ELR (cell line): ENCODE data around the gene PIAS4.

Experiments used
- DNase-seq: peaks from one replicate; pipeline ENCODE4 v3.0.0-alpha.2; 2015; ENCODE audit warnings: low read depth

PIAS4 gene

DNA sequence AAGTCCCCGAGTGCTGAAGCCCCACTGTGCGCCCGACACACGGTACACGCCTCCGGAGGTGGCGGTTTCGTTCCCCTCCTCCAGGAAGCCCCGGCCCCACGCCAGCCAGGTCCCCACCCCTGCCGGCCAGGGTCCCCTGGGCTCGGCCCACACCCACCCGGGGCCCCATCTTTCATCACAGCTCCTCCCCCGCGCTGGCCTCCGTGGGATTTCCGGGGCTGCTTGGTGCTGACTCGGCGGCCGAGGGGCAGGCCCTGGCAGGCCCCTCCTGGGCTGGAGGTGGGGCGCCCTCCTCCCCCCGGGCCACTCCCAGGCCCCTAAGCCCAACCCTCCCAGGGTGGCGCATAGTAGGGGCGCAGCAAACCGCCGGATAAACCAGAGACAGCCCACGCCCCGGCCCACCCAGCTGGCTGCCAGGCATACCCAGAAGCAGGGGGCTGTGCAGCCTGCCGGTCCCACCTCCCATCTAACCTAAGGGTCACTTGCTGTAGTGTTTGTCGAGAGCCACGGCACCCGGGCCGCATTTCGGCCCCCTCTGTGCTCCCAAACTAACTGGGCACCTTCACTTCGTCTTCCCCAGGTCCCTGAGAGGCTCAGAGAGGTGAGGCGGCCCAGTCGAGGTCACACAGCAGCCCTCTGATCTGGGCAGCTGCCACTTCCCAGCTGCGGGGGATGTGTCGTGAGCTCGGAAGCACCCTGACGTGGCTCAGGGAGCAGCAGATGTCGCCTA, 52.5 kb downstream of the PIAS4 start:
- DNase-seq = no peak

DNA sequence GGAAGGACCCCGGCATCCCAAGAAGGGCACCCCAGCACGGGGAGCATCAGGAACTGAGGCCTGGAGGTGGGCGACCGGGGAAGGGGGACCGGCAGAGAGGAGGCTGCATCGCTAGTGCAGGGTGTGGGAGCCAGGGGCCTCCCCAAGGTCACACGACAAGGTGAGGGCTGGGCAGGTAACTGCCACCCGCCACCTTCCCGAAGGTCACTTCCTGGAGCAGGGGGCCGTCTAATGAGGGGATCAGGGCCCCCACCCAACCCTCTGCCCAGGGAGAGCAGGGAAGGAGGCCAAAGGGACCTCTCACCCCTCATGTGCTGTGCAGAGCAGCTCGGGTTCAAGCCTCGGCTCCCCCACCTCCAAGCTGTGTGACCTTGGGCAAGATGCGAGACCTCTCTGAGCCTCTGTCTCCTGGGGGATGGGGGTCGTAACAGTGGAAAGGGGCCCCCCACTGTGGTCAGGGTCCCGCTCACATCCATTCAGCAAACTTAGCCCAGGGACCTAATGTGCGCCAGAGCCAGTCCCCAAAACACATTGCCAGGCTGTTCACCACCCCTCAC, 53.2 kb downstream of the PIAS4 start:
- DNase-seq = no peak

DNA sequence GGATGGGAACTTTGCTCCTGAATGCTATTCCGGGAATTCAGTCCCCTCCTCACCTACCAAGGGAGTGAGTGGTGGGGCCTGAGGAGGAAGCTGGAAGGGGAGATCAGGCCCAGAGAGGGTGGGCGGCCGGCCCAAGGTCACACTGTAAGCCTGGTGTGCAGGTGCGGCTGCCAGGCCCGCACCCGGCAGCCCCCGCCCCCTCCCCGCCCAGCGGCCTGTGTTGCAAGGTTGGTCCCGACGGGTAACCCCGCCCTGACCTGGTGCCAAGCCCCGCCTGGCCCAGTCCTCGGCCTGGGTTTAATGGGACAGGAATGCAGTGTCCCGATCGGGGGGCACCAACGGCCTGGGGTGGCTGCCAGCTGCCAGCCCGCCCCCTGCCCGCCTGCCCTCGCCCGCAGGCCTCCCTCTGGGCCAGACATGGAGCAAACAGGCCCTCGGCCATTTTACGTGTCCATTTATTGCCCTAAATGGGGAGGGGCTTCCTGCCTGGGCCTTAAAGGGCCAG, 53.7 kb downstream of the PIAS4 start:
- no peak for DNase-seq

DNA sequence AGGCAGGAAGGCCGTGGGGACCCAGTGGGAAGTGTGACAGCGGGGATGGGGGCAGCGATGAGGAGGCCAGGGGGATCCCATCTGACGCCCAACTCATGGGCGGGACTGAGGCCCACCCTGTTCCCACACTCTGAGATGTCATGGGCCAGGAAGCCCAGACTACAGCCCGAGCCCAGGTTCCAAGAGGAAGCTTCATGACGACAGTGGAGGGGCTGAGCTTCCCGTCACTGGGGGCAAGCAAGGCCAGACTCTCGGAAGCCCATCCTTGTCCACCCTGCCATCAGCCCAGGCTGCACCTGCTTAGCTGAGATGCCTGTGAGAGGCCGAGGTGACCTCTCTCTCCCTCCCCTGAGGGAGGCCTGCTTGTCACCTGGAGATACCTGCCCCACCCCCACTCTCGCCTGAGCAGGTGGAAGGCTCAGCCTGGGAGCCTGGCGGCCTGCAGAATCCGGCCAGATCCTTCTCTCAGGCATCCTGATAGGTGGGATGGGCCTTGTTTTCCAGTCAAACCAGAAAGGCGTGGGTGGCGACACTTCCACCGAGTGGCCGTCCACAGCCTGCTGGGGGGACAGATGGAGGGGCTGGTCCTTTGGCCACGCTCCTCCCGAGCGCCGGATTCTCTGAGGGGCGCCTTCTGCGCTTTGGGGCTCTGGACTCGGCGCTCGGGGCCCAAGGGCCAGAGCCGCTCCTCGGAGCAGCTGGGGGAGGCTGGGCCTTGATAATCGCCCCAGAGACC, 54.3 kb downstream of the PIAS4 start:
- no peak for DNase-seq

DNA sequence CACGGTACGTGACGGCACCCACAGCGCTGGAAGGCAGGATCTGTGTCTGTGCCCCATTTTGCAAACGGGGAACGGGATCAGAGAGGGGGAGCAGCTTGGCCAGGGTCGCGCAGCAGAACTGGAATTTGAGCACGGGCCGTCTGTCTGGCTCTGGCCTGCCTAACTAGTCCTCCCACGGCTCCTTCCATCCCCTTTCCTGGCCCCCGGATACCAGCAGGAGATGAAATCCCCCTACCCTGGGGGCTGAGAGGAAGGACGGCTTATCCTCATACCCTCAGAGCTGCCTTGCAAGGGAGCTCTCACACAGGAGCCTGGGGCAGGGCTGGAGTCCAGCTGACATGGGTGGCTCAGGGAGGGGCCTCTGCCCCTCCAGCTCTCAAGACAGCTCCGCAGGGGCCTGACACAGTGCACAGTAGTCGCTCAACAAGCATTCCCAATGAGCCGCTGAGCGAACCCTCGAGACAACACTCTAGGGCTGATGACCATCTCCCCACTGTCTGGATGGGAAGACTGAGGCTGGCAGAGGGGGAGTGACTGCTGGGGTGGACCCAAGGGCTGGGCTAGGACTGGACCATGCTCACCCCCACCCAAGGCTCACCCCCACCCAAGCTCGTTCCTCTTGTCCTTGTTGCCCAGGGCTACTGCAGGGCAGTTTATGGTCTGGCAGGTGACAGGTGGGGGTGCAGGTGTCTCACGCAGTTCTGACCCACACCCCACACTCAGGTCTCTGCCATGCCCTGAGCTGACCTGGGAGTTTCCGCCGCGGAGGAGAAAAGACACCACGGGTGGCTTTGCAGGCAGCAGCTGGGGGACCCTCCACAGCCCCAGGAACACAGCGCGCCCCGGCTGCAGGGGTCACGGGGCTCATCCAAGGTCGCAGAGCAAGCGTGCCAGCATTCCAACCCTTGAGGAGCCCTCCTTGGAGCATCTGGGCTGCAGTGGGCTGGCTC, 55.2 kb downstream of the PIAS4 start:
- no peak for DNase-seq

DNA sequence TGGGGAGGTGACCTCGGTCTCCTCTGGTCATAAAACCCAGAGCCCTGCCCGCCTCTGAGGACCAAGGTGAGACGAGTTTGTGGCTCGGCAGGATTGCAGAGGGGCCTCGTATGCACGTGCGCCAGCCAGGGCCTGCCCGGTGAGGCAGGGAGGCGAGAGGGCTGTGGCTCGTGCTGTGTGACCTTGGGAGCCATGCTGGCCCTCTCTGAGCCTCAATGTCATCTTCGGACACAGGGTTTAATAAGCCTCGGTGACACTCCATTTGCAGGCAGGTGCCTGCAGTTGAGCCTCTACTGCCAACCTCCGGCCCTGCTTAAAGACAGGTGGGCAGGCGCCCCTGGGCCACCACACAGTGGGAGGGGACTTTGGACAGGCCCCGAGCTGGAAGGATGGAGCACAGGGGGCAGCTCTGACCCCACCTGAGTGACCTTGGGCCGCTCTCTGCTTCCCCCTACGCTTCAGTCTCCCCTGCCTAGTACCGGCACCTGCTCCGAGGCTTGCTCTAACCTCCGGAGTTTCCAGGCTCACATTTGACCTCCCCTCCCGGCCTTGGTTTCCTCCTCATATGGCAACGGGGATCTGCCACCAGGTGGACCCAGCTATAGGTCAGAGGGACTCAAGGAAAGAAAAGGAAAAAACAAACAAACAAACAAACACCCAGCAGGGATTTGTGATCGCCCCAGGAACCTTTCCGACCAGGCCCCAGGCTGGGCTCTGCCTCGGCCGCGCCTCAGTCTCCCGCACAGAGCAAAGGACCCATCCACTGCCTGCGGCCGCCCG, 56.0 kb downstream of the PIAS4 start:
- DNase-seq = no peak

DNA sequence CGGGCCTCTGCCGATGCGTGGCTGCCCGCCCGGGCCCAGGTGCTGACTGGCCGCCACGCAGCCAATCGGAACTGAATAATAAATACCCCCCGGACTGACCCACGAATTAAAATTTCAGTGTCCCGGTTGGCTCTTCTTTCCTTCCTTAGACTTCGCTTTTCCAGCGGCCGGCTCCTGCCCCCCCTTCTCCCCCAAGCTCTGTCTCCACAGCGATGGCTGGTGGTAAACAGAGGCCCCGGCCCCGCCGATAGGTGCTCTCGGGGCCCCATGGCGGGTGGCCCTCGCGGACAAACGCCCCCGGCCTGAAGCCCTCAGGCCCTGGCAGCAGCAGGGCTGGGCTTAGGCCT, 56.6 kb downstream of the PIAS4 start:
- DNase-seq = peak; percentile 53

DNA sequence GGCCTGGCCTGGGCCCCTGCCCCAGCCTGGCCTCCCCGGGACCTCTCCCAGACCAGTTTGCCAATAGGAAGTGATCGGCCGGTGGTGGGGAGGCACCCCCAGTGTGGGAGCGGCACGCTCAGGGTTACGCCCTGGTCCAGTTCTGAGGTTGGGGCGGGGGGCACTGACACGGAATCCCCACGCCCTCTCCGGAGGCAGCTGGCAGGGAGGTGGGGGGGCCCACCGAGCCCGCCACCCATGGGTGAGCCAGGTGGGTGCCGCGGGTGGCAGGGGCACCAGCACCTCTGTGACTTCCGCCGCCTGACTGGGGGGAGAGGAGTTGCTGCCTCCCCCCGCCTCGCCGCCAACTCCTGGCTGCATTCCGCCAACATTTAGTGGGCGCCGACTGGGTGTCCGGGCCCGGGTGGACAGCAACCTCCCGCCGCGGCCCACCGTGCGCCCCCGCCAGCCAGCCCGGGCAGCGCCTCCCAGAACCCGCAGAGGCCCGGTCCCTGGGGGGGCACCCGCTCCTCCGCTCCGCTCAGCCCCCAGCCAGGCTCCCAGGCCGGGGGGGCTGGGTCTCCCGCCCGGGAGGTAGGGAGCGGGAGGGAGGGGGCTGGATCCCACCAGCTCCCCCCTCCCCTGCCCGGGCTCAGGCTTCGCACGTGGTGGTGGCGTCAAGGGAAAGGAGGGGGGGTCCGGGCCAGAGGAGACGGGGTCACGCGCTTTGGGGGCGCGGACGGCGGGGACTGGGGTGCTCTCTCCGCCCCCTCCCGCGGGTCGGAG, 57.1 kb downstream of the PIAS4 start:
- DNase-seq = peak; percentile 58

DNA sequence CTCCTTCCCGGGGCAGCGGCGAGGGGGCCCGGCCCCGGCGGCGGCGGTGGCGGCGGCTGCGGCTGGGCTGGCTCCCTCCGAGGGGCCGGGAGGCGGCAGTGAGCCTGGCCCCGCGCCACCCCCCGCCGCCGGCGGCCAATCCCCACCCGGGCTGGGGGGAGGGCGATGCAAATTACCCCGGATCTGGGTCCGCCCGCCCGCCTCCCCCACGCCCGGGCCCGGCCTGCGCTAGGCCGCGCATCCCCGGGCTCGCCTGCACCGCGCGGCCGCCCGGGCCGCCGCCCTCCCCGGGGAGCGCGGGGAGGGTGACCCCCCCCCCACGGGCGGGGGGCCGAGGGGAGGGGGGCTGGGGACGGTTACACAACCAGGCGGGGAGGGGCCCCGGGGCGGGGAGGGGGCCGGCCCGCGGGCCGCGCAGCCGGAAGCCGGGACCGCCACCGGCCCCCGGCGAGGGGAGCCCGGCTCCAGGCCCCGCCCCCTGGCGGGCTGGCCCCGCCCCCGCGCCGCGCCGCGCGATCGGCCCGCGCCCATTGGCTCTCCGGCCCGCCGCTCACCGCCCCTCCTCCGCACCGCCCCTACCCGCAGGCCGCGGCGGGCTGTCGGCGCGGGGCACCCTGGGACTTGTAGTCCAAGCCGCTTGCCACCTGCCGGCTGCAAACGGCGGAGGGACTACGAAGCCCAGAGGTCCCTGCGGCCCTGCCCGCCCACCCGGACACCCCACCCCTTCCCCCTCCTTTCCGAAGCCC, 58.1 kb downstream of the PIAS4 start:
- peak; percentile 97 for DNase-seq

DNA sequence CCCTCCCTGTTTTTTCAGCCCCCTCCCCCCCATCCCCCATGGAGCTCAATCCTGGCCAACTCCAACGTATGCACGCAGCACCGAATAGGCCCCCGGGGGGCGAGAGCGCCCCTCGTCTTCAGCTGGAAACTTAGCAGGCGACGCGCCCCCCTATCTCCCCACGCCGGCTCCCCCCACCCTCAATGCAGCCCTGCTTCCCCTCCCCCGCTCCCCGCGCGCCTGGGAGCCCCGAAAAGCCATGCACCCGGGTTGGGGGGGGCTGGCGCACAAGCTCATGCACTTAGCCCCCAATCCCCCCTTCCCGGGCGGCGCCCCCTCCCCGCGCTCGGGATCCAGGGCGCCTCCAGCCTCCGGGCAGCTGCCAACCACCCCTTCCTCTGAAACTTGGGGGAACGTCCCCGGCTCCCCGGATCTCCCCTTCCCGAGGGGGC, 58.7 kb downstream of the PIAS4 start:
- no peak for DNase-seq

DNA sequence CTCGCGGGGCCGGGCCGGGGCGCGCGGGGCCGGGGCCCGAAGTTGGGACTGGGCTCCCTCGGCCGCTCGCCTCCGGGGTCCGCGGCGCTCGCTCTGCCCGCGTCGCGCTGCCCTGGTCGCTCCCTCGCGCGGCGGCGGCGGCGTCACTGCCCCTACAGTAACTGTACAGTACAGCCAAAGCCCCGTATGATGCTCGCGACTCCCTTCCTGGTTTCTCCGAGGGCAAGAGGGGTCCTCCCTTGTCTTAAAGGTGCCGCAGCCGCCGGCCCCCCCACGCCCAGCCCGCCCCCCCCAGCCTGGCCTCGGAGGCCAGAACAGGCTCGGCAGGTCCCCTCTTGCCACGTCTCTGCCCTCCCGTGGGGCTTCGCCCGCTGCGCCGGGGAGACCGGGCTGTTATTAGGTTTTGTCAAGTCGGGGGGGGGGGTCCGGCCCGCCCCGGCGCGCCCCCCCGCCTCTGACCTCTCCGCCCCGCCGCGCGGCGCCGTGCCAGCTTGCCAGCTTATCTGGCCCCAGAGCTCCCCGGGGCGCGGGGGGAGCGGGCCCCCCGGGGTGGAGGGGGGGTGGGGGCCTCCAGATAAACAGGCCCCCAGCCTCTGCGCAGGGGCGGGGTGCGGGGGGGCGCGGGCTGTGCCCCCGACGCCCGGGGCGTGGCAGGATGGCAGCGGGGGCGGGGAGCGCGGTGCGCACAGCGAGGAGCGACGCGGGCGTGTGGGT, 59.3 kb downstream of the PIAS4 start, which contains the start of gene ZBTB7A:
TSS of gene ZBTB7A (minus strand) at position 218 of the 714 bp plus-strand sequence. CDS start 11,667 bp downstream, outside the sequence.
- DNase-seq = peak; percentile 82

DNA sequence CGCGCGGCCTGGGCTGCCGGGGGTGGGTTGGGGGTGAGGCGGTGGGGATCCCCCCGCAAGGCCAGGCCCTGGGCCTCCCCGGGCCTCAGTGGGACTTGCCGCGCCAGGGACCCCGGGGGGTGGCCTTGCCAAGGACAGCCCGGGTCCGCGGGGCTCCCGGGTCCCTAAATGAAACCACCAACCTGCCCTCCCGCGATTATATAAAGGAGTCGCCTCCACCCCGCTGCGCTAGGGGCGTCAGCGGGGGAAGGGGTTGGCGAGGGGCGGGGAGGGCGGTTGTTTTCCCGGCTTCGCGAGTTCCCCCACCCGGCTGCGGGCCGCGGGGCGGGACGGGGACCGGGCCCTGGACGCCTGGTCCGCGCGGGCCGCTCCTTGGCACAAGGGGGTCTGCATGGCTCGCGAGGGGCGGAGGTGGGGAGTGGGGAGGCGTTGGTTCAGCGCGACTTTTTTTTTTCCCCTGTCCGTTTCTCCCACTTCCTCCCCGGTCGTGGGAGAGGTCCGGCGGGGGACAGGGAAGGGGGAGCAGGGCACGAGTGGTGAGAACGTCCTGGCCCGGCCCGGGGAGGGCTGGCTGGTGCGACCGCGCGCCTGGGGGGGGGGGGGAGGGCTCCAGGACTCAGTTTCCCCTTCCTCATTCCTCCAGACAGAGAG, 60.0 kb downstream of the PIAS4 start:
- no peak for DNase-seq

DNA sequence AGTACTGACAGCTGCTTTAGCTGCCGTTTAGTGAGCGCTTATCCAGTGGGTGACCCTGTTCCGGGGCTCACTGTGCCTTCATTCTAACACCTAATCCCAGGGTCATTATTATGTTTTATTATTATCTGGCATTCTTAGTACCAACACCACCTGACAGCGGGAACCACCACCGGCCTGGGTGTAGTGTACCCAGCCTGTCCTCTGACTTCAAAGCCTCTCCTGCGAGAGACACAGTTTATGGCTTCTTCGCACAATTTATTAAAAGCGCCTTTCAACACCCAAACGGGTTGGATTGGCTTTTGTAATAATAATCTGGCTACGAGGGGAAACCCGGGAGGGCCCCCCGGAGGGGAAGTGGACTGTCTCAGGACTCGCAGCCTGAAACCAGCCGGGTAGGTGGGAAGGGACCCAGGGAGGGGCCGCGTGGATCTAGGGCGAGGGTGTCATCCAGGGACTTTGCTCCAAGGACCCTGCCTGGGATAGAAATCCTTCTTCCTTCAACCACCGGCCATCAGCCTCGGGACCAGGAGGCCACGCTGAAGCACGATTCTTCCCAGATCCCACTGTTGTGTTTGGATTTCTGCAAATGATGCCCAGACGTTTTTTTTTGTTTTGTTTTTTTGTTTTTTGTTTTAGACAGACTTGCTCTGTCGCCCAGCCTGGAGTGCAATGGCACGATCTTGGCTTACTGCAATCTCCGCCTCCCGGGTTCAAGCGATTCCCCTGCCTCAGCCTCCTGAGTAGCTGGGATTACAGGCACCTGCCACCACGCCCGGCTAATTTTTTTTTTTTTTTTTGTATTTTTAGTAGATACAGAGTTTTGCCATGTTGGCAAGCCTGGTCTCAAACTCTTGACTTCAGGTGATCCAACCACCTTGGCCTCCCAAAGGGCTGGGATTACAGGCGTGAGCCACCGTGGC, 60.8 kb downstream of the PIAS4 start:
- DNase-seq = no peak

DNA sequence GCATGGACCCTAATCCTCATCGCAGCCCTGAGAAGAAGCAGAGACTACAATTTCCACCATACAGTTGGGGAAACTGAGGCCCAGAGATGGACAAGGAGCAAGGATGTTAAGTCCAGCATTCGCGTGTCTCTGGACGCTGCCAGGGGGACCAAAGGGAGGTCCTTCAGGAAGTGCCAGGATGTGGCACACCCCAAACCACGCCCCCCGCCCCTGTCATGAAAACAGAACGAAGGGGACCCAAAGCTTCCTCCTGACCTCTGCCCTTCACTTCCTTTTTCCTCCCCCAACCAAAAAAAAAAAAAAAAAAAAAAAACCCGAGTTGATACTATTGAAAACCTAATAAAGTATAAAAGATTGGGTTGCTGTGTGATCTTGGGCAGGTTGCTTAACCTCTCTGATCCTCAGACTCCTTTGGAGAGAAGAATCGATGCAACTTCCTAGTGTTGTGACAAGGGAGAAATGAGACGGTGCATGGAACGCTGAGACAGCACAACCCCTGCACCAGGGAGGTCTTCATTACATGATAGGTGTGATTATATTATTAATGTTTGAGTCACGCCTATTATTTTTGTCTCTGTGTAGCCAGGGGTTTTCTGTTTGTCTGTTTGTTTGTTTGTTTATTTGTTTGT, 61.9 kb downstream of the PIAS4 start:
- no peak for DNase-seq

DNA sequence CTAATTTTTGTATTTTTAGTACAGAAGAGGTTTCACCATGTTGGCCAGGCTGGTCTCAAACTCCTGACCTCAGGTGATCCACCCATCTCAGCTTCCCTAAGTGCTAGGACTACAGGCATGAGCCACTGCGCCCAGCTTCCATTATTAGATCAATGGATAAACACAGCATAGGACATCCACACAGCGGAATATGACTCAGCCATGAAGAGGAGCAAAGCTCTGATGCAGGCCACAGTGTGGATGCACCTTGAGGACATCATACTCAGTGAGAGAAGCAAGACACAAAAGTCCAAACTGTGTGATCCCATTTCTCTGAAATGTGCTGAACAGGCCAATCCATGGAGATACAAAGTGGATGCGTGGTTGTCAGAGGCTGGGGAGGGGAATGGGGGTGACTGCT, 64.1 kb downstream of the PIAS4 start:
- DNase-seq = no peak

DNA sequence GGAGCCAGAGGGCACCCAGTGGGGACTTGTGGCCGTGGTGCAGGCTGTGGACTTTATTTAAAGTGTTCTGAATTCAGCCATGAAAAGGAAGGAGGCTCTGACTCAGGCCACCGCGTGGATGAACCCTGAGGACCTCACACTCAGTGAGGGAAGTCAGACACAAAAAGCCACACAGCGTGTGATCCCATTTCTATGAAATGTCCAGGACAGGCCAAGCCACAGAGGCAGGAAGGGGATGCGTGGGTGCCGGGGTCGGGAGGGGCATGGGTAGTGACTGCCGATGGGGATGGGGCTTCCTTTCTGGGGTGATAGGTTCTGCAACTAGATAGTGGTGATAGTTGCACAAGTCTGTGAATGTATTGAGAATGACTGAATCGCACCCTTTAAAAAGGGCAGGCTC, 67.8 kb downstream of the PIAS4 start:
- DNase-seq = no peak

DNA sequence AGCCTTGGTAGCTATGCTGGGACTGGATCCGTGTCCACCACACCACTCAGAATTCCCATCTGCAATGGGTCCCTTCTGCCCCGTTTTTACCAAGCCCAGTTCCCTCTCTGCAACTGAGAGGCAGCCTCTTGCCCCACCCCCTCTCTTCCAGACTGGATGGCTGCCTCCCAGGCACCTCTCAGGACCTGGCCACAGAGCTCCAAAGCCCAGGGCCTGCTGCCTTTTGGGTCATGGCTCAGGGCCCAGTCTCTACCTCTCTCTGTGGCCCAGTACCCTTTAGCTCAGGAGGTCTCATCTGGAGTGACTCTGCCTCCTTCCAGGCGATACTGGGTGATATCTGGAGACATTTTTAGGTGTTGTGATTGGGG, 69.5 kb downstream of the PIAS4 start:
- DNase-seq = no peak
